Measurements from ENCODE around the gene IL1R1.

Gene IL1R1

GRCh38 chr2:102112271-102112670 lies 30.3 kb upstream of the IL1R1 start:
- no peak for TF ChIP-seq CTCF (conservative IDR thresholded peaks at IDR 0.05; ENCODE audit: control insufficient read depth, insufficient read depth, low read depth, low read length)
- H3K4me3 ChIP-seq (ENCODE audit: control insufficient read depth, low read depth, low read length), result no peak overlapping the region
- DNase-seq (ENCODE audit: low read depth), result no peak

- DNase-seq (ENCODE audit: low read depth), result peak; percentile 72
- H3K4me3 ChIP-seq (ENCODE audit: control insufficient read depth, low read depth, low read length), result no peak overlapping the region
- TF ChIP-seq CTCF (conservative IDR thresholded peaks at IDR 0.05; ENCODE audit: control insufficient read depth, insufficient read depth, low read depth, low read length), result no peak
Observed at GRCh38 chr2:102112692-102113665, 29.6 kb upstream of the IL1R1 start.

- no peak overlapping the region for H3K4me3 ChIP-seq (ENCODE audit: control insufficient read depth, low read depth, low read length)
- peak; percentile 74 for DNase-seq (ENCODE audit: low read depth)
- no peak for TF ChIP-seq CTCF (conservative IDR thresholded peaks at IDR 0.05; ENCODE audit: control insufficient read depth, insufficient read depth, low read depth, low read length)
Observed at GRCh38 chr2:102114290-102114721, 28.2 kb upstream of the IL1R1 start.

GRCh38 chr2:102114851-102115497 lies 27.6 kb upstream of the IL1R1 start:
- TF ChIP-seq CTCF (conservative IDR thresholded peaks at IDR 0.05; ENCODE audit: control insufficient read depth, insufficient read depth, low read depth, low read length), result no peak
- DNase-seq (ENCODE audit: low read depth), result peak; percentile 32
- no peak overlapping the region for H3K4me3 ChIP-seq (ENCODE audit: control insufficient read depth, low read depth, low read length)

- no peak for TF ChIP-seq CTCF (conservative IDR thresholded peaks at IDR 0.05; ENCODE audit: control insufficient read depth, insufficient read depth, low read depth, low read length)
- no peak overlapping the region for H3K4me3 ChIP-seq (ENCODE audit: control insufficient read depth, low read depth, low read length)
- DNase-seq (ENCODE audit: low read depth), result peak; percentile 89
Observed at GRCh38 chr2:102116630-102117471, 25.7 kb upstream of the IL1R1 start.

GRCh38 chr2:102117472-102117858 lies 25.1 kb upstream of the IL1R1 start:
- no peak overlapping the region for H3K4me3 ChIP-seq (ENCODE audit: control insufficient read depth, low read depth, low read length)
- TF ChIP-seq CTCF (conservative IDR thresholded peaks at IDR 0.05; ENCODE audit: control insufficient read depth, insufficient read depth, low read depth, low read length), result no peak
- no peak for DNase-seq (ENCODE audit: low read depth)

All from fibroblast of mammary gland (primary cell).